ENCODE data around the gene SPTBN5. TPM values are rescaled to one million over a fixed set of nuclear protein-coding genes. Genes with fewer than 3 reads are reported as not detected.

The SPTBN5 gene
- total RNA-seq, 6 experiments from 2014 or later, result 0.16 to 0.34 (median 0.24) TPM

DNA sequence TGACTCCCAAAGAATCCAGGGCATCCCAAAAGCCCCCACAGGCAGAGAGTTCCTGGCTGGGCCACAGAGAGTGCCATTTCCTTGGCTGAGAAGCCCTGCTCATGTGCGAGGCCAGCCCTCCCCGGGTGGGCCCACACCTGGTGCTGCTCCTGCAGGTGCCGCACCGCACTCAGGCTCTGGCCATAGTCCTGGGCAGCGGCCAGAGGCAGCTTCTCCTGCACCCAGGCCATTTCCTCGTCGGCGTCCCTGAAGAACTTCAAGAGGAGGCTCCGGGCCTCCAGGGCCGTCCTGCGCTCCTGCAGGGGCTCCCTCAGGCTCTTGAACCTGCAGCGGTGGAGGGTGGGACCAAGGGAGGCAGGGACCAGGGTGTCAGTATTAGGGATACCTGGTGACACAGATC, 37.1 kb downstream of the SPTBN5 start:
- H3K27me3 Mint-ChIP-seq (ENCODE audit: insufficient read depth), result peaks cover 6% of the 10 kb centered on the region
- DNase-seq, result no peak
- no peak for TF ChIP-seq CTCF (IDR thresholded peaks at IDR 0.05)
- no peaks in the 10 kb centered on the region for H3K36me3 Mint-ChIP-seq (ENCODE audit: low read depth)
- no peak overlapping the region for H3K27ac Mint-ChIP-seq
- H3K9me3 Mint-ChIP-seq, result no peaks in the 10 kb centered on the region
- H3K4me3 Mint-ChIP-seq, result no peak overlapping the region
- H3K4me1 Mint-ChIP-seq (ENCODE audit: low read depth), result no peaks in the 10 kb centered on the region

DNA sequence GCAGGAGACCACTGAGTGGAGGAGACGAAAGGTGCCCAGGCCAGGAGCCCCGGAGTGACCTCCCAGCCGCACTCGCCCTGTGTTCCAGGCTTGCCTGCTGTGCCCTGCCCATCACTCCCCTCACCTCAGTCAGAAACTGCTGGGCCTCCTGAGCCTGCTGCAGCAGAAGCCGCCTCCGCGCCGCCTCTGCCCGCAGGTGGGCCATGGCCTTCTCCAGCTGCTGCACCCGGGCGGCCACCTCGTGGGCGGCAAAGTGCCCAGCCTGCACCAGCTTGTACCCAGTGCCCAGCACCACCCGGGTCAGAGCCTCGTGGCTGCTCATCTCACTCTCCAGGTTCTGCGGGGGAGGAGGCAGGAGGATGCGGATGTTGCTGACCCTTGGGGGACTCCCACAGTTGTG, 37.6 kb downstream of the SPTBN5 start:
- no peak overlapping the region for H3K4me3 Mint-ChIP-seq
- H3K4me1 Mint-ChIP-seq (ENCODE audit: low read depth), result no peaks in the 10 kb centered on the region
- H3K9me3 Mint-ChIP-seq, result no peaks in the 10 kb centered on the region
- peaks cover 6% of the 10 kb centered on the region for H3K27me3 Mint-ChIP-seq (ENCODE audit: insufficient read depth)
- DNase-seq, result no peak
- H3K27ac Mint-ChIP-seq, result no peak overlapping the region
- no peak for TF ChIP-seq CTCF (IDR thresholded peaks at IDR 0.05)
- H3K36me3 Mint-ChIP-seq (ENCODE audit: low read depth), result no peaks in the 10 kb centered on the region

GRCh38 chr15:41855261-41855961, 38.4 kb downstream of the SPTBN5 start:
- no peaks in the 10 kb centered on the region for H3K36me3 Mint-ChIP-seq (ENCODE audit: low read depth)
- no peak overlapping the region for H3K27ac Mint-ChIP-seq
- H3K9me3 Mint-ChIP-seq, result no peaks in the 10 kb centered on the region
- no peak for TF ChIP-seq CTCF (IDR thresholded peaks at IDR 0.05)
- no peak for DNase-seq
- no peaks in the 10 kb centered on the region for H3K4me1 Mint-ChIP-seq (ENCODE audit: low read depth)
- H3K4me3 Mint-ChIP-seq, result no peak overlapping the region
- H3K27me3 Mint-ChIP-seq (ENCODE audit: insufficient read depth), result peaks cover 3% of the 10 kb centered on the region; the same call in 1 of the 2 replicates

- peaks cover 7% of the 10 kb centered on the region; the same call in 1 of the 2 replicates for H3K27me3 Mint-ChIP-seq (ENCODE audit: insufficient read depth)
- H3K9me3 Mint-ChIP-seq, result no peaks in the 10 kb centered on the region
- no peak overlapping the region for H3K4me3 Mint-ChIP-seq
- H3K36me3 Mint-ChIP-seq (ENCODE audit: low read depth), result no peaks in the 10 kb centered on the region
- DNase-seq, result no peak
- no peak overlapping the region for H3K27ac Mint-ChIP-seq
- H3K4me1 Mint-ChIP-seq (ENCODE audit: low read depth), result no peaks in the 10 kb centered on the region
- no peak for TF ChIP-seq CTCF (IDR thresholded peaks at IDR 0.05)
These were observed 39.4 kb downstream of the SPTBN5 start for GRCh38 chr15:41854443-41854842.

DNA sequence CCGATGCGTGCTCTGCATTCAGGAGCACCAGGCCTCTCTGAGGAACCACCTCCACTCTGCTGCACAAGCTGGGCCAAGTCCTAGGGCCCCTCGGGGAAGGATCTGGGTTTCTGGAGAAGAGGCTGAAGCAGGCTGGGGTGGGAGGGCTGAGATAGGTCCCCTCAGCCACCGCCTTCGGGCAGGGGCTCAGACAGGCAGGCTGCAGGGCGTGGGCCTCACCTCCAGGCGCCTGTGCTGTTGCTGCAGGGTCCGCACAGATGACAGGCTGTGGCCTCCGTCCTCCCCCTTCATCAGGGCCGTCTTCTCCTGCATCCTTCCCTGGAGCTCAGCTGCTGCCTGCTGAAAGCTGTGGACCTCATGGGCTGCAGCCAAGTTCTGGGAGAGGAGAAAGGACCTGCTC, 40.0 kb downstream of the SPTBN5 start:
- Mint-ChIP-seq H3K27ac (no peak overlapping the region), H3K27me3 (ENCODE audit: insufficient read depth) (peaks cover 7% of the 10 kb centered on the region; the same call in 1 of the 2 replicates)

More for the DNA sequence above, 40.0 kb downstream of the SPTBN5 start:
- Mint-ChIP-seq H3K36me3 (ENCODE audit: low read depth) (no peaks in the 10 kb centered on the region), H3K9me3 (no peaks in the 10 kb centered on the region), H3K4me3 (no peak overlapping the region), H3K4me1 (ENCODE audit: low read depth) (no peaks in the 10 kb centered on the region)
- no peak for DNase-seq
- no peak for TF ChIP-seq CTCF (IDR thresholded peaks at IDR 0.05)
